NCI-H2227 (cell line): Measurements from ENCODE around the gene IMPA2.

Source experiments
- DNase-seq: peaks from one replicate; lab custom pipeline; 2025; ENCODE audit not compliant: unreplicated experiment; lab: John Stamatoyannopoulos, UW

IMPA2 gene

GRCh38 chr18:11987527-11987926 lies 6.2 kb downstream of the IMPA2 start:
- no peak for DNase-seq

GRCh38 chr18:11989174-11989573 lies 7.9 kb downstream of the IMPA2 start:
- DNase-seq, result no peak

- DNase-seq, result no peak
Observed at GRCh38 chr18:11989966-11990380, 8.7 kb downstream of the IMPA2 start.

- no peak for DNase-seq
Observed at GRCh38 chr18:11990539-11990938, 9.2 kb downstream of the IMPA2 start.

GRCh38 chr18:11991021-11991795 lies 9.9 kb downstream of the IMPA2 start:
- no peak for DNase-seq

GRCh38 chr18:11992096-11992790 lies 10.9 kb downstream of the IMPA2 start:
- no peak for DNase-seq

- no peak for DNase-seq
Observed at GRCh38 chr18:11993264-11993916, 12.1 kb downstream of the IMPA2 start.

GRCh38 chr18:11994336-11994702 lies 13.0 kb downstream of the IMPA2 start:
- no peak for DNase-seq

- DNase-seq, result no peak
Observed at GRCh38 chr18:11994703-11995444, 13.6 kb downstream of the IMPA2 start.

GRCh38 chr18:11995445-11996189 lies 14.3 kb downstream of the IMPA2 start:
- peak; percentile 62 for DNase-seq

- no peak for DNase-seq
Observed at GRCh38 chr18:11996190-11996754, 15.0 kb downstream of the IMPA2 start.

- DNase-seq, result no peak
Observed at GRCh38 chr18:11996907-11997306, 15.6 kb downstream of the IMPA2 start.

- DNase-seq, result no peak
Observed at GRCh38 chr18:11997466-11997865, 16.2 kb downstream of the IMPA2 start.

GRCh38 chr18:11998193-11998592 lies 16.9 kb downstream of the IMPA2 start:
- DNase-seq, result peak; percentile 17

GRCh38 chr18:11999429-11999828 lies 18.1 kb downstream of the IMPA2 start:
- DNase-seq, result no peak

GRCh38 chr18:12000072-12000659 lies 18.9 kb downstream of the IMPA2 start:
- DNase-seq, result no peak

- no peak for DNase-seq
Observed at GRCh38 chr18:12001421-12001820, 20.1 kb downstream of the IMPA2 start.

GRCh38 chr18:12003894-12004293 lies 22.6 kb downstream of the IMPA2 start:
- no peak for DNase-seq

GRCh38 chr18:12005538-12006487 lies 24.5 kb downstream of the IMPA2 start:
- no peak for DNase-seq
